NCI-H1048 (cell line): ENCODE results near the gene GGT6.
"Not testable (repeated sequence)": the region's sequence is repeated elsewhere in the genome, so short reads cannot be mapped to it uniquely, and the experiment has no call there.

ENCODE experiments used
- DNase-seq: peaks from one replicate; lab custom pipeline; 2025; lab: John Stamatoyannopoulos, UW

Gene GGT6

GRCh38 chr17:4560421-4560820, at the start of gene GGT6:
GGT6 (minus strand) TSS chr17:4560577; CDS start chr17:4560521, 56 bp downstream.
- DNase-seq, result no peak

GRCh38 chr17:4610162-4610561, 49.8 kb upstream of the GGT6 start:
- no peak for DNase-seq

GRCh38 chr17:4609761-4610160, 49.4 kb upstream of the GGT6 start:
- no peak for DNase-seq

- DNase-seq, result no peak
These were observed 47.4 kb upstream of the GGT6 start for GRCh38 chr17:4607773-4608187.

GRCh38 chr17:4607261-4607741, 46.9 kb upstream of the GGT6 start:
- no peak for DNase-seq

- DNase-seq, result no peak
These were observed 45.4 kb upstream of the GGT6 start for GRCh38 chr17:4605826-4606225.

GRCh38 chr17:4604736-4605135, 44.4 kb upstream of the GGT6 start:
- DNase-seq, result not testable (repeated sequence)

GRCh38 chr17:4604111-4604644, 43.8 kb upstream of the GGT6 start:
- DNase-seq, result no peak

GRCh38 chr17:4602041-4602440, 41.7 kb upstream of the GGT6 start:
- no peak for DNase-seq

GRCh38 chr17:4601326-4601725, 40.9 kb upstream of the GGT6 start:
- no peak for DNase-seq

GRCh38 chr17:4600563-4600962, 40.2 kb upstream of the GGT6 start:
- DNase-seq, result no peak

GRCh38 chr17:4599505-4600281, 39.3 kb upstream of the GGT6 start:
- DNase-seq, result no peak

- no peak for DNase-seq
These were observed 38.6 kb upstream of the GGT6 start for GRCh38 chr17:4598776-4599504.

- DNase-seq, result no peak
These were observed 37.6 kb upstream of the GGT6 start for GRCh38 chr17:4597975-4598374.

GRCh38 chr17:4596636-4597380, 36.4 kb upstream of the GGT6 start:
- no peak for DNase-seq

- DNase-seq, result not testable (repeated sequence)
These were observed 35.4 kb upstream of the GGT6 start for GRCh38 chr17:4595685-4596342.

GRCh38 chr17:4594931-4595684, 34.7 kb upstream of the GGT6 start:
- no peak for DNase-seq

GRCh38 chr17:4594406-4594805, 34.0 kb upstream of the GGT6 start:
- no peak for DNase-seq

- no peak for DNase-seq
These were observed 32.6 kb upstream of the GGT6 start for GRCh38 chr17:4593021-4593421.

GRCh38 chr17:4592240-4593005, 32.0 kb upstream of the GGT6 start:
- DNase-seq, result no peak
